SK-N-SH (cell line): ENCODE results near the gene WDR5B. TPM values are rescaled to one million over a fixed set of nuclear protein-coding genes. Genes with fewer than 3 reads are reported as not detected.

Source experiments
- CTCF ChIA-PET: fragments of 300-600, 350-600 bp; formaldehyde crosslinking; extraction: SDS; loops from one replicate; lab custom pipeline; 2021; lab: Yijun Ruan, JAX
- POLR2A ChIA-PET: fragments of 350-600 bp; sonication (Branson Sonifier 250); formaldehyde crosslinking; extraction: SDS; loops from one replicate; lab custom pipeline; 2020; ENCODE audit warnings: antibody characterized with exemption, inconsistent platforms; lab: Yijun Ruan, JAX
- DNase-seq: peaks from one replicate; pipeline ENCODE4 v3.0.0; 2012
- H2AFZ ChIP-seq: fragments of 200-600 bp; sonication (generic); 2 replicates; pipeline ENCODE4 v1.8.1; 2016; ENCODE audit warnings: antibody characterized with exemption, mild to moderate bottlenecking, low read depth
- H3F3A ChIP-seq: fragments of 200-600 bp; sonication (generic); replicated peaks from 2 replicates; pipeline ENCODE3; 2016; ENCODE audit warnings: antibody characterized with exemption, mild to moderate bottlenecking; ENCODE audit not compliant: insufficient read depth
- H3K27ac ChIP-seq, 2 experiments: fragments of 200-500 bp in 1 of 2; fragments of 200-600 bp in 1 of 2; sonication (Bioruptor generic) in 1 of 2; sonication (generic), shearing (Covaris generic) in 1 of 2; 2 replicates each; pipeline versions ENCODE4 v1.5.1 to v1.6.1; 2014 to 2016; ENCODE audit warnings: low read depth in 2 of 2, inconsistent platforms in 1 of 2, low read length in 1 of 2, mild to moderate bottlenecking in 1 of 2, mixed read lengths in 1 of 2
- H3K27me3 ChIP-seq: fragments of 200-600 bp; sonication (generic), shearing (Covaris generic); 2 replicates; pipeline ENCODE4 v1.6.1; 2016; ENCODE audit warnings: mixed run types; ENCODE audit not compliant: insufficient read depth
- H3K36me3 ChIP-seq, 2 experiments: fragments of 200-500 bp in 1 of 2; fragments of 200-600 bp in 1 of 2; sonication (Bioruptor generic) in 1 of 2; sonication (generic) in 1 of 2; replicated peaks in 1 of 2; 2 replicates each; pipeline versions ENCODE3 to v1.5.1; 2014 to 2016; ENCODE audit warnings: low read length in 1 of 2, mild to moderate bottlenecking in 1 of 2; ENCODE audit not compliant: insufficient read depth in 2 of 2, control insufficient read depth in 1 of 2
- H3K4me1 ChIP-seq, 2 experiments: fragments of 200-500 bp in 1 of 2; fragments of 200-600 bp in 1 of 2; sonication (Bioruptor generic) in 1 of 2; sonication (generic), shearing (Covaris generic) in 1 of 2; 2 replicates each; pipeline versions ENCODE4 v1.5.1 to v1.6.1; 2014 to 2016; ENCODE audit warnings: low read depth in 1 of 2, low read length in 1 of 2, mixed run types in 1 of 2; ENCODE audit not compliant: insufficient read depth in 2 of 2, control insufficient read depth in 1 of 2
- H3K4me2 ChIP-seq: fragments of 200-600 bp; sonication (generic), shearing (Covaris generic); 2 replicates; pipeline ENCODE4 v1.6.1; 2017; ENCODE audit warnings: mixed run types
- H3K4me3 ChIP-seq, 2 experiments: fragments of 200-500 bp in 1 of 2; fragments of 200-600 bp in 1 of 2; sonication (Bioruptor generic) in 1 of 2; sonication (generic), shearing (Covaris generic) in 1 of 2; 2 replicates each; pipeline versions ENCODE4 v1.5.1 to v1.8.1; 2014 to 2016; ENCODE audit warnings: low read depth in 2 of 2, inconsistent platforms in 1 of 2, low read length in 1 of 2, mild to moderate bottlenecking in 1 of 2, mixed read lengths in 1 of 2, moderate library complexity in 1 of 2
- H3K79me2 ChIP-seq: fragments of 200-600 bp; sonication (generic); 2 replicates; pipeline ENCODE4 v1.8.1; 2017; ENCODE audit warnings: mild to moderate bottlenecking; ENCODE audit not compliant: insufficient read depth
- H3K9ac ChIP-seq: fragments of 200-600 bp; sonication (generic); 2 replicates; pipeline ENCODE4 v1.6.1; 2017; ENCODE audit warnings: mixed run types
- H3K9me2 ChIP-seq: fragments of 200-600 bp; sonication (generic); 2 replicates; pipeline ENCODE4 v1.6.1; 2017; ENCODE audit warnings: mixed run types
- H3K9me3 ChIP-seq: fragments of 200-600 bp; sonication (generic); 2 replicates; pipeline ENCODE4 v1.6.1; 2017; ENCODE audit warnings: mixed run types, mild to moderate bottlenecking, moderate library complexity
- H4K20me1 ChIP-seq: fragments of 200-600 bp; sonication (generic); 2 replicates; pipeline ENCODE4 v1.6.1; 2017; ENCODE audit warnings: mild to moderate bottlenecking, mixed run types; ENCODE audit not compliant: insufficient read depth
- CHD2 ChIP-seq: fragments of 150-350 bp; IDR thresholded peaks from 2 replicates; pipeline ENCODE4 v1.6.1; 2018; ENCODE audit warnings: low read length; ENCODE audit not compliant: partially characterized antibody
- CTCF ChIP-seq: fragments of 200-600 bp; sonication (generic); IDR thresholded peaks from 2 replicates; pipeline ENCODE4 v1.6.1; 2017; ENCODE audit warnings: antibody characterized with exemption, mild to moderate bottlenecking, moderate library complexity
- ELF1 ChIP-seq: IDR thresholded peaks from 2 replicates; pipeline ENCODE4 v1.4.0; 2012
- EP300 ChIP-seq, 2 experiments: IDR thresholded peaks; 2 replicates each; pipeline versions ENCODE4 v1.4.0 to v1.6.1; 2012; ENCODE audit warnings: borderline replicate concordance in 1 of 2, low read depth in 1 of 2, low read length in 1 of 2
- EZH2phosphoT487 ChIP-seq: fragments of 200-600 bp; sonication (generic); IDR thresholded peaks from 2 replicates; pipeline ENCODE4 v1.6.1; 2017; ENCODE audit warnings: low read depth, mixed run types, mild to moderate bottlenecking, antibody characterized with exemption, moderate library complexity, borderline replicate concordance
- FOSL2 ChIP-seq: IDR thresholded peaks from 2 replicates; pipeline ENCODE4 v1.4.0; 2012; ENCODE audit warnings: low read depth, mild to moderate bottlenecking, moderate library complexity, borderline replicate concordance
- FOXJ3 ChIP-seq: sonication (generic); formaldehyde crosslinking; IDR thresholded peaks from 2 replicates; pipeline ENCODE4 v1.5.1; 2020; ENCODE audit warnings: mild to moderate bottlenecking, missing genetic modification reagents
- IRF3 ChIP-seq: fragments of 150-350 bp; IDR thresholded peaks from 2 replicates; pipeline ENCODE4 v1.6.1; 2016; ENCODE audit warnings: mild to moderate bottlenecking, low read depth, low read length
- MAX ChIP-seq: IDR thresholded peaks from 2 replicates; pipeline ENCODE4 v1.4.0; 2012; ENCODE audit warnings: low read depth
- MXI1 ChIP-seq: IDR thresholded peaks from 2 replicates; pipeline ENCODE4 v1.6.1; 2012; ENCODE audit warnings: mild to moderate bottlenecking, low read depth, low read length, improper control_type of control experiment
- PBX3 ChIP-seq: IDR thresholded peaks from 2 replicates; pipeline ENCODE4; 2012
- POLR2AphosphoS5 ChIP-seq: IDR thresholded peaks from 2 replicates; pipeline ENCODE4 v1.6.1; 2012; ENCODE audit warnings: low read depth, low read length
- REST ChIP-seq: IDR thresholded peaks from 2 replicates; pipeline ENCODE4 v1.6.1; 2012; ENCODE audit warnings: mild to moderate bottlenecking, low read depth, low read length, moderate library complexity
- SIN3A ChIP-seq: IDR thresholded peaks from 2 replicates; pipeline ENCODE4 v1.6.1; 2012; ENCODE audit warnings: low read depth, mild to moderate bottlenecking, low read length, moderate library complexity, borderline replicate concordance
- SMC3 ChIP-seq: IDR thresholded peaks from 2 replicates; pipeline ENCODE4 v1.6.1; 2012; ENCODE audit warnings: low read depth, low read length, improper control_type of control experiment
- TCF12 ChIP-seq: IDR thresholded peaks from 2 replicates; pipeline ENCODE4 v1.4.0; 2012
- whole genome bisulfite sequencing: methylation state at CpG from one replicate; pipeline ENCODE4 v1.1.6; 2017; ENCODE audit warnings: low lambda C conversion rate; 5-methylcytosine and 5-hydroxymethylcytosine counted together
- polyA plus RNA-seq, 3 experiments: library from polyadenylated mRNA; depleted of rRNA; stranded (reverse); fragments of >200 nt; gene quantifications; 2 replicates each; pipeline ENCODE4 v1.2.3, GENCODE V29; 2012

The WDR5B gene
- polyA plus RNA-seq, 1 of the 3 experiments (the other 2 are of a cell fraction), result 2.2 TPM

- TF ChIP-seq REST (peak; percentile 17; the same call in 1 of the 2 replicates), TCF12 (0 out of 2 replicates have a peak, but pooled peaks have one; percentile 18), MAX (peak; percentile 89), SMC3 (no peak), PBX3 (no peak; the same call in 1 of the 2 replicates), EP300 (IDR thresholded peaks at IDR 0.05; ENCODE audit: borderline replicate concordance in 1 of 2, low read depth in 1 of 2, low read length in 1 of 2) (no peak), MXI1 (peak; percentile 98), FOSL2 (no peak), POLR2AphosphoS5 (peak; percentile 78; the same call in 1 of the 2 replicates), CHD2 (peak; percentile 48)
These were observed 32.8 kb downstream of the WDR5B start, which contains the start of gene MIX23 (continued) for GRCh38 chr3:122382888-122383666.

- Histone ChIP-seq H3K27ac (no peak overlapping the region), H3K4me1 (peaks cover 4 to 6% of the 10 kb centered on the region in 2 experiments; a peak in 3 of 4 replicates), H3K4me2 (no peak overlapping the region), H4K20me1 (no peaks in the 10 kb centered on the region), H3K9me3 (no peaks in the 10 kb centered on the region), H3K79me2 (peaks cover 46% of the 10 kb centered on the region), H3K9me2 (no peaks in the 10 kb centered on the region), H3K9ac (no peak overlapping the region), H3K4me3 (no peak overlapping the region), H3F3A (peaks cover 5% of the 10 kb centered on the region), H3K36me3 (peaks cover 2 to 4% of the 10 kb centered on the region in 2 experiments), H3K27me3 (no peaks in the 10 kb centered on the region), H2AFZ (no peak overlapping the region)
- no peak for DNase-seq
- WGBS, result 96% methylated on average over 4 of the region's 4 CpGs
- POLR2A ChIA-PET, result no interaction called here
- CTCF ChIA-PET, result no interaction called here
- TF ChIP-seq ELF1, result no peak
- TF ChIP-seq EZH2phosphoT487, result no peak
- TF ChIP-seq FOXJ3 (CRISPR knock-in tag), result no peak
- TF ChIP-seq REST, result no peak
- no peak for TF ChIP-seq SIN3A
- TF ChIP-seq IRF3, result no peak
- no peak for TF ChIP-seq MXI1
- TF ChIP-seq CTCF, result no peak
These were observed 37.9 kb downstream of the WDR5B start for GRCh38 chr3:122377975-122378374.
